ENCODE results near the gene RNF141. TPM values are rescaled to one million over a fixed set of nuclear protein-coding genes. Genes with fewer than 3 reads are reported as not detected.

Gene RNF141
- polyA plus RNA-seq, 1 donor from 2014 or later: 79.2 TPM

- H3K9ac ChIP-seq (ENCODE audit: low read length): no peak overlapping the region
- no peak for TF ChIP-seq MXI1 (conservative IDR thresholded peaks at IDR 0.05; ENCODE audit: poor library complexity, severe bottlenecking)
- TF ChIP-seq RAD21 (conservative IDR thresholded peaks at IDR 0.05): no peak
- TF ChIP-seq EP300 (conservative IDR thresholded peaks at IDR 0.05; ENCODE audit: poor library complexity, severe bottlenecking): no peak
- no peak for TF ChIP-seq POLR2AphosphoS5 (IDR thresholded peaks at IDR 0.05)
- TF ChIP-seq REST (IDR thresholded peaks at IDR 0.05; ENCODE audit: borderline replicate concordance): no peak
- no peak for TF ChIP-seq TAF1 (IDR thresholded peaks at IDR 0.05; ENCODE audit: low read depth)
- TF ChIP-seq CTCF (IDR thresholded peaks at IDR 0.05; ENCODE audit: poor library complexity, severe bottlenecking): no peak
- TF ChIP-seq EZH2 (IDR thresholded peaks at IDR 0.05; ENCODE audit: borderline replicate concordance, insufficient read depth, low read length, poor library complexity, severe bottlenecking): no peak
- no peaks in the 10 kb centered on the region for H3K79me2 ChIP-seq (replicated peaks; ENCODE audit: insufficient read depth, low read length)
- H3K4me3 ChIP-seq (ENCODE audit: low read length): no peak overlapping the region
- no peaks in the 10 kb centered on the region for H4K20me1 ChIP-seq (ENCODE audit: insufficient read depth)
- no peaks in the 10 kb centered on the region for H3K9me3 ChIP-seq (ENCODE audit: low read length)
- no peak overlapping the region for H3K27ac ChIP-seq (ENCODE audit: low read length)
- no peak overlapping the region for H2AFZ ChIP-seq (ENCODE audit: low read depth, low read length)
- H3K4me2 ChIP-seq (ENCODE audit: low read length): no peak overlapping the region
- no peaks in the 10 kb centered on the region for H3F3A ChIP-seq (ENCODE audit: insufficient read depth, low read length, poor library complexity, severe bottlenecking)
- H3K9me2 ChIP-seq (ENCODE audit: insufficient read depth, low read length): no peaks in the 10 kb centered on the region
- peaks cover 5% of the 10 kb centered on the region for H3K36me3 ChIP-seq (ENCODE audit: insufficient read depth, low read length)
- H3K27me3 ChIP-seq (ENCODE audit: insufficient read depth, low read depth, low read length): no peaks in the 10 kb centered on the region
Measured at GRCh38 chr11:10518891-10519290, 22.1 kb downstream of the RNF141 start.

GRCh38 chr11:10518123-10518522 lies 22.9 kb downstream of the RNF141 start:
- Histone ChIP-seq H2AFZ (ENCODE audit: low read depth, low read length) (no peak overlapping the region), H3F3A (ENCODE audit: insufficient read depth, low read length, poor library complexity, severe bottlenecking) (no peaks in the 10 kb centered on the region), H3K9me2 (ENCODE audit: insufficient read depth, low read length) (no peaks in the 10 kb centered on the region), H3K27me3 (ENCODE audit: insufficient read depth, low read depth, low read length) (no peaks in the 10 kb centered on the region), H3K4me3 (ENCODE audit: low read length) (no peak overlapping the region), H3K9ac (ENCODE audit: low read length) (no peak overlapping the region), H3K36me3 (ENCODE audit: insufficient read depth, low read length) (peaks cover 5% of the 10 kb centered on the region), H3K4me2 (ENCODE audit: low read length) (no peak overlapping the region), H3K9me3 (ENCODE audit: low read length) (no peaks in the 10 kb centered on the region), H3K79me2 (replicated peaks; ENCODE audit: insufficient read depth, low read length) (no peaks in the 10 kb centered on the region), H3K27ac (ENCODE audit: low read length) (no peak overlapping the region), H4K20me1 (ENCODE audit: insufficient read depth) (no peaks in the 10 kb centered on the region)
- TF ChIP-seq EP300 (conservative IDR thresholded peaks at IDR 0.05; ENCODE audit: poor library complexity, severe bottlenecking) (no peak), POLR2AphosphoS5 (IDR thresholded peaks at IDR 0.05) (no peak), CTCF (IDR thresholded peaks at IDR 0.05; ENCODE audit: poor library complexity, severe bottlenecking) (no peak), RAD21 (conservative IDR thresholded peaks at IDR 0.05) (no peak), MXI1 (conservative IDR thresholded peaks at IDR 0.05; ENCODE audit: poor library complexity, severe bottlenecking) (no peak), REST (IDR thresholded peaks at IDR 0.05; ENCODE audit: borderline replicate concordance) (no peak), TAF1 (IDR thresholded peaks at IDR 0.05; ENCODE audit: low read depth) (no peak), SMC3 (conservative IDR thresholded peaks at IDR 0.05; ENCODE audit: poor library complexity) (no peak), EZH2 (IDR thresholded peaks at IDR 0.05; ENCODE audit: borderline replicate concordance, insufficient read depth, low read length, poor library complexity, severe bottlenecking) (no peak)

All from neural cell (in vitro differentiated cells).